Measurements from ENCODE around the gene AUTS2.

Gene AUTS2

GRCh38 chr7:70599446-70600190, 1001.3 kb downstream of the AUTS2 start:
- no peak for DNase-seq (ENCODE audit: low spot score)

GRCh38 chr7:70600993-70601392, 1002.7 kb downstream of the AUTS2 start:
- DNase-seq (ENCODE audit: low spot score), result no peak

GRCh38 chr7:70602117-70602516, 1003.8 kb downstream of the AUTS2 start:
- no peak for DNase-seq (ENCODE audit: low spot score)

GRCh38 chr7:70607281-70607680, 1009.0 kb downstream of the AUTS2 start:
- no peak for DNase-seq (ENCODE audit: low spot score)

GRCh38 chr7:70607759-70608158, 1009.5 kb downstream of the AUTS2 start:
- DNase-seq (ENCODE audit: low spot score), result no peak

GRCh38 chr7:70608229-70608628, 1010.0 kb downstream of the AUTS2 start:
- DNase-seq (ENCODE audit: low spot score), result no peak

GRCh38 chr7:70612811-70613210, 1014.5 kb downstream of the AUTS2 start:
- DNase-seq (ENCODE audit: low spot score), result no peak

GRCh38 chr7:70614237-70615045, 1016.2 kb downstream of the AUTS2 start:
- DNase-seq (ENCODE audit: low spot score), result no peak

GRCh38 chr7:70615066-70615606, 1016.9 kb downstream of the AUTS2 start:
- no peak for DNase-seq (ENCODE audit: low spot score)

GRCh38 chr7:70616211-70616610, 1017.9 kb downstream of the AUTS2 start:
- DNase-seq (ENCODE audit: low spot score), result no peak

- DNase-seq (ENCODE audit: low spot score), result no peak
Measured at GRCh38 chr7:70616821-70617220, 1018.5 kb downstream of the AUTS2 start.

- DNase-seq (ENCODE audit: low spot score), result no peak
Measured at GRCh38 chr7:70618020-70618551, 1019.8 kb downstream of the AUTS2 start.

- no peak for DNase-seq (ENCODE audit: low spot score)
Measured at GRCh38 chr7:70619130-70619529, 1020.9 kb downstream of the AUTS2 start.

- DNase-seq (ENCODE audit: low spot score), result no peak
Measured at GRCh38 chr7:70619659-70620058, 1021.4 kb downstream of the AUTS2 start.

GRCh38 chr7:70620333-70621055, 1022.2 kb downstream of the AUTS2 start:
- no peak for DNase-seq (ENCODE audit: low spot score)

GRCh38 chr7:70621954-70622600, 1023.8 kb downstream of the AUTS2 start:
- DNase-seq (ENCODE audit: low spot score), result no peak

GRCh38 chr7:70622936-70623335, 1024.7 kb downstream of the AUTS2 start:
- DNase-seq (ENCODE audit: low spot score), result no peak

- no peak for DNase-seq (ENCODE audit: low spot score)
Measured at GRCh38 chr7:70624500-70625103, 1026.3 kb downstream of the AUTS2 start.

- DNase-seq (ENCODE audit: low spot score), result no peak
Measured at GRCh38 chr7:70627461-70627860, 1029.2 kb downstream of the AUTS2 start.

- DNase-seq (ENCODE audit: low spot score), result no peak
Measured at GRCh38 chr7:70630440-70630817, 1032.2 kb downstream of the AUTS2 start.

- no peak for DNase-seq (ENCODE audit: low spot score)
Measured at GRCh38 chr7:70630818-70631457, 1032.7 kb downstream of the AUTS2 start.
